NCI-H345 treated with DMSO at 0.1 percent for 48 hours (cell line): Measurements from ENCODE around the gene CA6.
"Not testable (repeated sequence)": the region's sequence is repeated elsewhere in the genome, so short reads cannot be mapped to it uniquely, and the experiment has no call there.

ENCODE experiments used
- DNase-seq: peaks from one replicate; lab custom pipeline; 2025; ENCODE audit not compliant: unreplicated experiment; lab: John Stamatoyannopoulos, UW

CA6 gene

GRCh38 chr1:8968902-8969301, 23.2 kb downstream of the CA6 start:
- DNase-seq, result not testable (repeated sequence)

GRCh38 chr1:8969937-8970336, 24.3 kb downstream of the CA6 start:
- no peak for DNase-seq

GRCh38 chr1:8970870-8971337, 25.2 kb downstream of the CA6 start:
- no peak for DNase-seq

GRCh38 chr1:8974551-8974950, 28.9 kb downstream of the CA6 start:
- no peak for DNase-seq

- no peak for DNase-seq
Observed at GRCh38 chr1:8976338-8976737, 30.7 kb downstream of the CA6 start.

- DNase-seq, result no peak
Observed at GRCh38 chr1:8976896-8977450, 31.3 kb downstream of the CA6 start.

GRCh38 chr1:8980656-8981055, 35.0 kb downstream of the CA6 start:
- no peak for DNase-seq

GRCh38 chr1:8981169-8981568, 35.5 kb downstream of the CA6 start:
- no peak for DNase-seq

GRCh38 chr1:8984203-8984602, 38.5 kb downstream of the CA6 start:
- DNase-seq, result no peak

- DNase-seq, result no peak
Observed at GRCh38 chr1:8984990-8985389, 39.3 kb downstream of the CA6 start.

GRCh38 chr1:8985915-8986813, 40.5 kb downstream of the CA6 start:
- DNase-seq, result no peak

- no peak for DNase-seq
Observed at GRCh38 chr1:8986814-8987190, 41.1 kb downstream of the CA6 start.

- DNase-seq, result peak; percentile 6
Observed at GRCh38 chr1:8987881-8988617, 42.4 kb downstream of the CA6 start.

- no peak for DNase-seq
Observed at GRCh38 chr1:8988618-8988967, 42.9 kb downstream of the CA6 start.

- DNase-seq, result no peak
Observed at GRCh38 chr1:8989061-8989460, 43.4 kb downstream of the CA6 start.

GRCh38 chr1:8989821-8990220, 44.2 kb downstream of the CA6 start:
- no peak for DNase-seq

GRCh38 chr1:8992936-8993687, 47.4 kb downstream of the CA6 start:
- no peak for DNase-seq

- not testable (repeated sequence) for DNase-seq
Observed at GRCh38 chr1:8993962-8994675, 48.5 kb downstream of the CA6 start.

GRCh38 chr1:9001534-9002214, 56.0 kb downstream of the CA6 start:
- not testable (repeated sequence) for DNase-seq

GRCh38 chr1:9002215-9002560, 56.5 kb downstream of the CA6 start:
- DNase-seq, result not testable (repeated sequence)
